ENCODE data around the gene DHRS7. TPM values are rescaled to one million over a fixed set of nuclear protein-coding genes. Genes with fewer than 3 reads are reported as not detected.

DHRS7 gene
- total RNA-seq, 2 experiments from 2014 or later, result 77.1 to 80.3 TPM

Other genes starting within 250 kb of the DHRS7 start
- gene LRRC9, start 245.3 kb downstream of the DHRS7 start, total RNA-seq, result not detected
- 10 to 100 TPM; 30.3 to 37.6 TPM for gene PCNX4, start 73.5 kb downstream of the DHRS7 start, total RNA-seq
- 10 to 100 TPM; 47.3 to 52.6 TPM for gene PPM1A, start 83.8 kb upstream of the DHRS7 start, total RNA-seq